ENCODE results near the gene KNTC1. TPM values are rescaled to one million over a fixed set of nuclear protein-coding genes. Genes with fewer than 3 reads are reported as not detected.

Gene KNTC1
- total RNA-seq, 1 experiment from 2014 or later: 71.3 TPM

GRCh38 chr12:122610207-122610606 lies 83.2 kb downstream of the KNTC1 start:
- Mint-ChIP-seq H3K9me3 (no peaks in the 10 kb centered on the region), H3K4me3 (no peak overlapping the region), H3K36me3 (ENCODE audit: insufficient read depth in 1 of 3, low read depth in 3 of 3) (peaks cover 27 to 77% (median 67%) of the 10 kb centered on the region in 3 experiments; a peak in 6 of 7 replicates), H3K27me3 (ENCODE audit: low read depth) (no peaks in the 10 kb centered on the region), H3K4me1 (no peaks in the 10 kb centered on the region), H3K27ac (peak overlapping the region in 1 of 3 experiments; percentile 52; a peak in 1 of 7 replicates)
- Histone ChIP-seq H2AFZ (ENCODE audit: low read length) (no peak overlapping the region), H2BK20ac (ENCODE audit: low read depth, low read length, poor library complexity, severe bottlenecking) (no peak overlapping the region), H3K79me1 (ENCODE audit: insufficient read depth, low read depth, low read length, poor library complexity, severe bottlenecking) (no peaks in the 10 kb centered on the region), H3K9ac (ENCODE audit: extremely low read depth, insufficient read length, low read length) (no peak overlapping the region), H2AK5ac (ENCODE audit: insufficient read length, low read length) (no peak overlapping the region), H3K56ac (ENCODE audit: insufficient read length, low read depth, low read length) (no peak overlapping the region), H3K23ac (ENCODE audit: insufficient read length, low read depth, low read length) (no peak overlapping the region), H2BK15ac (ENCODE audit: low read depth, low read length) (no peak overlapping the region), H4K20me1 (ENCODE audit: control insufficient read depth, insufficient read depth, insufficient read length) (no peaks in the 10 kb centered on the region), H3K79me2 (ENCODE audit: insufficient read depth, low read length) (no peaks in the 10 kb centered on the region), H3K9me3 (ENCODE audit: control insufficient read depth, low read depth, low read length) (no peaks in the 10 kb centered on the region), H2BK5ac (ENCODE audit: insufficient read length, low read length) (no peak overlapping the region), H3K4ac (ENCODE audit: low read depth, low read length) (no peak overlapping the region), H3K18ac (ENCODE audit: insufficient read length, low read depth, low read length) (no peak overlapping the region), H3K14ac (ENCODE audit: insufficient read depth, low read length) (no peak overlapping the region), H3K27me3 (ENCODE audit: insufficient read depth, low read length) (no peaks in the 10 kb centered on the region), H4K8ac (replicated peaks; ENCODE audit: insufficient read length, low read depth, low read length) (no peak overlapping the region), H2BK120ac (ENCODE audit: low read depth, low read length, poor library complexity, severe bottlenecking) (no peak overlapping the region), H3K4me1 (ENCODE audit: insufficient read depth, low read length) (no peaks in the 10 kb centered on the region), H3K23me2 (ENCODE audit: insufficient read length, low read depth, low read length, poor library complexity, severe bottlenecking) (no peaks in the 10 kb centered on the region), H3K4me2 (ENCODE audit: insufficient read depth, insufficient read length, low read length) (no peak overlapping the region), H4K91ac (ENCODE audit: insufficient read length, low read depth, low read length) (no peak overlapping the region), H3T11ph (ENCODE audit: low read length) (no peak overlapping the region), H2BK12ac (ENCODE audit: insufficient read length, low read depth, low read length) (no peak overlapping the region), H4K5ac (ENCODE audit: insufficient read length, low read depth, low read length) (no peak overlapping the region), H3K27ac (ENCODE audit: insufficient read length, low read depth, low read length) (no peak overlapping the region)
- no peak for DNase-seq
- no CpG with 5 or more reads among the region's 5 CpGs for WGBS (ENCODE audit: extremely low coverage, insufficient read length, low lambda C conversion rate)
- TF ChIP-seq CTCF (conservative IDR thresholded peaks at IDR 0.05): no peak

All from H9 (cell line).